ENCODE data around the gene SERPINE2.

The SERPINE2 gene

GRCh38 chr2:224042191-224042696, 3.2 kb upstream of the SERPINE2 start:
- no peak for DNase-seq (ENCODE audit: low spot score)

- no peak for DNase-seq (ENCODE audit: low spot score)
These were observed 2.5 kb upstream of the SERPINE2 start for GRCh38 chr2:224041554-224041953.

- DNase-seq (ENCODE audit: low spot score), result no peak
These were observed 1.7 kb upstream of the SERPINE2 start for GRCh38 chr2:224040753-224041152.

GRCh38 chr2:224039770-224040440, 819 bp upstream of the SERPINE2 start:
- DNase-seq (ENCODE audit: low spot score), result no peak

GRCh38 chr2:224038830-224039079, 331 bp downstream of the SERPINE2 start:
- no peak for DNase-seq (ENCODE audit: low spot score)

- DNase-seq (ENCODE audit: low spot score), result no peak
These were observed 847 bp downstream of the SERPINE2 start for GRCh38 chr2:224038049-224038829.

GRCh38 chr2:224036731-224037361, 2.2 kb downstream of the SERPINE2 start:
- DNase-seq (ENCODE audit: low spot score), result no peak

GRCh38 chr2:224034017-224034416, 5.1 kb downstream of the SERPINE2 start:
- no peak for DNase-seq (ENCODE audit: low spot score)

GRCh38 chr2:224033601-224034000, 5.5 kb downstream of the SERPINE2 start:
- DNase-seq (ENCODE audit: low spot score), result no peak

GRCh38 chr2:224032283-224032682, 6.8 kb downstream of the SERPINE2 start:
- DNase-seq (ENCODE audit: low spot score), result no peak

GRCh38 chr2:224031358-224031970, 7.6 kb downstream of the SERPINE2 start:
- DNase-seq (ENCODE audit: low spot score), result no peak

GRCh38 chr2:224030786-224031185, 8.3 kb downstream of the SERPINE2 start:
- DNase-seq (ENCODE audit: low spot score), result no peak

- DNase-seq (ENCODE audit: low spot score), result no peak
These were observed 9.2 kb downstream of the SERPINE2 start for GRCh38 chr2:224029876-224030275.

GRCh38 chr2:224027931-224028330, 11.2 kb downstream of the SERPINE2 start:
- no peak for DNase-seq (ENCODE audit: low spot score)

- no peak for DNase-seq (ENCODE audit: low spot score)
These were observed 12.0 kb downstream of the SERPINE2 start for GRCh38 chr2:224027070-224027469.

GRCh38 chr2:224025874-224026273, 13.2 kb downstream of the SERPINE2 start:
- DNase-seq (ENCODE audit: low spot score), result no peak

GRCh38 chr2:224024270-224024669, 14.8 kb downstream of the SERPINE2 start:
- no peak for DNase-seq (ENCODE audit: low spot score)

GRCh38 chr2:224023188-224023587, 15.9 kb downstream of the SERPINE2 start:
- DNase-seq (ENCODE audit: low spot score), result peak; percentile 66

GRCh38 chr2:224022486-224022885, 16.6 kb downstream of the SERPINE2 start:
- DNase-seq (ENCODE audit: low spot score), result no peak

- DNase-seq (ENCODE audit: low spot score), result no peak
These were observed 18.6 kb downstream of the SERPINE2 start for GRCh38 chr2:224020523-224020922.

GRCh38 chr2:224017957-224018356, 21.1 kb downstream of the SERPINE2 start:
- no peak for DNase-seq (ENCODE audit: low spot score)

GRCh38 chr2:224016963-224017362, 22.1 kb downstream of the SERPINE2 start:
- DNase-seq (ENCODE audit: low spot score), result no peak

GRCh38 chr2:224014336-224014735, 24.8 kb downstream of the SERPINE2 start:
- no peak for DNase-seq (ENCODE audit: low spot score)
